Cortex of kidney (tissue), 1 donor: Measurements from ENCODE around the gene TLE5.
"Not testable (repeated sequence)": the region's sequence is repeated elsewhere in the genome, so short reads cannot be mapped to it uniquely, and the experiment has no call there.

Experiments used
- DNase-seq: peaks from one replicate; lab custom pipeline; 2025; lab: John Stamatoyannopoulos, UW

TLE5 gene

DNA sequence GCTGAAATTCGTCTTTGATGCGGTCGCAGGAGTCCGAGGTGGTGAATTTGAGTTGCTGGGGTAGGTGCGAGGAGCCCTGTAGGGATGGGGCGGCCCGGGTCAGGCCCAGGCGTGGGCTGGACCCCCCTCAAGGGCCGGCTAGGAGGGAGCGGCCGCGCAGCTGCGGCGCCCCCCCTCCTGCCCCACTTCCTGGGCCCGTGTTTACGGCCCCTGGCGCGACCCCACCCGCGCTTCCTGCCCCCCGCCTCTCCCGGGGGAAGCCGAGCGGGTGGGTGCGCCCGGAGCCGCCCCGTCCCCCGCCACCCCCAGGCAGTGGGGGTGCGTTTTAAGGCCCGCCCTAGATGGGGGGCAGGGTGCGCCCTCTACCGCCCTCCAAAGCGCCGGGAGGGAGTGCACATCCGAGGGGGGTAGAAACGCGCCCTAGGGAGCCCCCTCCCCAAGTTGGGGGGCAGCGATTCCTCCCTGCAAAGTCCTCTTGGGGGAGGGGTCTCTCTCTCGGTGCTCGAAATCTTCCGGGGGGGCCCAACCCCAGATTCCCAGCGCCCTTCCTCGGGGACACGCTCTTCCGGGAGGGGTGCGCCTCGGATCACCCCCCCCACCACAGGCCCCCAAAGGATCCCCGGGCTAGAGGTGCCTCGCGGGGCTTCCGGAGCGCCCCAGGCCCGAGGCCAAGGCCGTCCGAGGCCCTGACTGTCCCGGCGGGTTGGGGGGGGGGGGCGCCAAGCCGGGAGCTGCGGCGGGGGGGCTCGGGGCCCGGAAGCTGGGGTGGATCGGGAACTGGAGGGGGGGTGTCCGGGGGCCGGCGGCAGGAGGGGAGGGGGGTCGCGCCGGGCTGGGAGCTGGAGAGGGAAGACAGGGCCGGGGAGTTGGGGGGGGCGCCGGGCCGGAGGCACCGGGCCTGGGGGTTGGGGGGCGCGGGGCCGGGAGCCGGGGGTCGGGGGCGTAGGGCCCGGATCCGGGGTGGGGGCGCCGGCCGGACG lies 823 bp downstream of the TLE5 start:
- no peak for DNase-seq

DNA sequence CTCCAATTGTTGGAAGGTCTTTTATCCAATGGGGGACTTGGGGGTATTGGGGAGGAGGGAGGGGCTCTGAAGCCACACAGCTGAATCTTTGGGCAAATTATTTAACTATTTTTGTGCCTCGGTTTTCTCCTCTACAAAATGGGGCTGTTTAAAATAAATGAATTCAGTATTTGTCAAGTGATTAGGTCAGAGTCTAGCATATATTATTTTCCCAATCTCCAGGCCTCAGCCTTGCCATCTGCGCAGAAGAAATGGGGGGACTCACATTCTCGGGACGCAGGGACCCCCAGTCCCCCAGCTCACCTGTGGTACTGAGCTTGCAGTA lies 1.5 kb downstream of the TLE5 start:
- no peak for DNase-seq

DNA sequence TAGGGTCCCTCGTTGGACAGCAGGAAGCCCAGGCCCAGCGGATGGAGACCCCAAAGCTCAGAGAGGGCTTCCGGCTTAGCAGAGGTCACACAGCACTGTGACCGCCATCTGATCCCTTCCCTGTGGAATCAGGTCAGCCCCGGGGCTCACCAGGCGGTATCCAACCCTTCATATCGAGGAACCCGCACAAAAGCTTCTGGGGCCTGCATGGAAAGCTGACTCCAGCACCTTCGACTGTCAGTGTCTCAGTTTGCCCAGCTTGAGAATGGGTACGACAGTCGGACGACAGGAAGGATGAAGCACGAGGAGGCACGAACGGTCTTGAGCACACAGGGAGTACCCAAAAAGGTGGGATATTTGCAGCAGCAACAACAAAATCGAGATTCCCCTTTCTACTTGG lies 2.6 kb downstream of the TLE5 start:
- DNase-seq, result no peak

GRCh38 chr19:3058821-3059314 lies 3.4 kb downstream of the TLE5 start:
- DNase-seq, result no peak

DNA sequence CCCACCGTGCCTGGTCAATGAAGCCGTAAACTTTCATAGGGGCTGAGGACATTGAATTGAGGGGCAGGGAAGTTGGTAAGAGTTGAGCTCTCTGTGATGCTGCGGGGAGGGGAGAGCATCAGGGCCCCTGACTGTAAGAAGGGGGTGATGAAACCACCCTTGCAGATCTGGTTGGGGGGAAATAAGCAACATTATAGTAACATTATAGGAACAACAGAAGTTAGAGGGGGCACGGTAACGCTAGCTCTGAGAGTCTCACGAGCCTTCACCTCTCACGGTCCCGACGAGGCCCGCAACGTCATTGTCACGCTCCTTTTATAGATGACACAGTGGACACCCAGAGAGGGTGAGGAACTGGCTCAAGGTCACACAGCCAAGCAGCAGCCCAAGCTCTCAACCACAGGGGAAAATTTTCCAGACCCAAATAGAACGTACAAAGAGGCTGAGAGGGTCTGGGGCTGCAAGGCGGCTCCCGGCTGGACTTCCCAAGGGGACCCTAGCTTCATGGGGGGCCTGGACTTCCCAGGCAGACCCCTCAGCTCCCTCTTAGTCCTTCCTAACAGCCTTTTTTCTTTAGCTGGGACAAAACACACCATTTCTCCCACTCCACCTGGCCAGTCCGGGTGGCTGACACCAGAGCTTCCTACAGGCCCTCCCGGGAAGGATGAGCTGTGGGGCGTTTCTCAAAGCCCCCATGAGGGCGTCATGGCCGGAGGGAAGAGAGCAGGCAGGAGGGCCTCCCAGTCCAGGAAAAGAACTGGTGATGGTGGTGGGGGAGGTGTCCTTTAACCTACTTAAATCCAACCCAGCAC lies 4.1 kb downstream of the TLE5 start:
- no peak for DNase-seq

DNA sequence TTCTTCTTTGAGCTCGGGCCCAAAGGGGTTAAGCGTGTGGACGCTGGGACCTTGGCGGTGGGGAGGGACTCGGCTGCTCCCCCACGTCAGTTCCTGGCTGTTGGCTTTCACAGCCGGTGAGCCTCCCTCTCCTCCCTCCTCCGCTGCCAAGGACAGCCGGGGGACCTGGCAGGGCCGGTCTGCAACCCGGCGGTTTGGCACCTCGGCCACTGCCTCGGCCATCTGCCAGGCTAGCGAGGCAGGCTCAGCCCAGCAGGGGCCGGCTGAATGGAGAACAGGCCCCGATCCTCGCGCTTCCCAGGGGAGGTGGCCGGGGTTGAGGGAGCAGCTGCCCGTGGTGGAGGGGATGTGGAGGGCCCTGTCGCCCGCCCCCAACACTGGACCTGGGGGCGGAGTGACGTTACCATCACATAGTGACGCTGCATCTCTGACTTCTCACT lies 5.0 kb downstream of the TLE5 start:
- DNase-seq, result no peak

DNA sequence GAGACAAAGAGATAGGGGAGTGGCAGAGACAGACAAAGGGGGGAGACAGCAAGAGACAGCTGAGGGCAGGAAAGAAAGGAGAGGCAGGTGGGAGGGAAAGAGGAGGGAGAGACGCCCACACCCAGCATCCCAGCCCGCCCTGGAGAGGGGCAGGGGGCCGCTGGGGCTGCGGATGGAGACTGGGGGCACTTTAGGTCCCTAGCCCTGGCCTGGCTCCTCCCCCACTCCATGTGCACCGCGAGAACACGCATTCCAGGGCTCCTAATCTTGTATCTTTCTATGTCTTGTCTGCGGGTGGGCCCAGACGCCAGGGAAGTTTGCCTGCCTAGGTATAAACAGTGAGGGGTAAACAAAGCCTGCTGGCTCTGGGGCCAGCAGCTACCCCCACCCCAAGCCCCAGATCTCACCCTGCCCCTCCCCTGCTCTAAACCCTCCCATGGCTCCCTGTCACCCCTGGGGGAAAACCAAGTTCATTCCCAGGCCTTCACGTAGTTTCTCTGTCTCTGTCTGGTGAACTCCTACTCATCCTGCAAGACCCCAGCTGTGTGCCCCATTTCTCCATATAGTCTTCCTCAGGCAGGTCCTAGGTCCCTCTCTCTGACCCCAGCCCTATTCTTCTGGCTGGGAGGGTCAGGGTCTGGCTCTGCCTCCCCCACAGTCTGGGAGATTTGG lies 5.7 kb downstream of the TLE5 start:
- DNase-seq, result no peak

DNA sequence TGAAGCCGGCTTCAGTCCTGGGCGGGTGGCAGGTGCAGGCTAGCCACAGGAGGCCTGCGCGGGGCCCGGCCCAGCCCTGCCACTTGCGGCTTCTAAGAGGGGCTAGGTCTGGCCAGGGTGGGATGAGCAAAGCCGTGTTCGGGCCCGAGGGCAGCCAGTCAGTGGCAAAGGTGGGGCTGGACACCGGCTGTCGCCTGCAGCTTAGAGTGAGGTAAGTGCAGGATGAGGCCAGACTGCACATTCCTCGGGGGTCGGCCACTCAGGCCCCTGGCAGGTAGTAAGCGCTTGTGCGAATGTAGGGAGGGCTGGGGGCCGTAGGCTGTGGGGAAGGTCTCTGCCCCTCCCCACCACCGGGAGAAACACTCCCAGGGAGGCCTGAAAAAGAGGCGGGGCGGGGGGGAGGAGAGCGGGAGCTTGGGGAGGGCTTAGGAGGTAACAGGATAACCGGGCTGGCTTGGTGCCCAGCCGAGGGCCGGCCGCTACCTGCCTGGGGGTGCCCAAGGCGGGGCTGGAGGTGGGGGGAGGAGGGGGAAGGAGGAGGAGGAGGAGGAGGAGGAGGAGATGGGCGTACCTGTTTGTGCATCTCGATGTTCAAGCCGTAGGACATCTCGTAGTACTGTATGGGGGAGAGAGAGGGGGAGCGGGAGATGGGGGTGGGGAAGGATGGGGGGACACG lies 6.4 kb downstream of the TLE5 start:
- DNase-seq, result no peak

DNA sequence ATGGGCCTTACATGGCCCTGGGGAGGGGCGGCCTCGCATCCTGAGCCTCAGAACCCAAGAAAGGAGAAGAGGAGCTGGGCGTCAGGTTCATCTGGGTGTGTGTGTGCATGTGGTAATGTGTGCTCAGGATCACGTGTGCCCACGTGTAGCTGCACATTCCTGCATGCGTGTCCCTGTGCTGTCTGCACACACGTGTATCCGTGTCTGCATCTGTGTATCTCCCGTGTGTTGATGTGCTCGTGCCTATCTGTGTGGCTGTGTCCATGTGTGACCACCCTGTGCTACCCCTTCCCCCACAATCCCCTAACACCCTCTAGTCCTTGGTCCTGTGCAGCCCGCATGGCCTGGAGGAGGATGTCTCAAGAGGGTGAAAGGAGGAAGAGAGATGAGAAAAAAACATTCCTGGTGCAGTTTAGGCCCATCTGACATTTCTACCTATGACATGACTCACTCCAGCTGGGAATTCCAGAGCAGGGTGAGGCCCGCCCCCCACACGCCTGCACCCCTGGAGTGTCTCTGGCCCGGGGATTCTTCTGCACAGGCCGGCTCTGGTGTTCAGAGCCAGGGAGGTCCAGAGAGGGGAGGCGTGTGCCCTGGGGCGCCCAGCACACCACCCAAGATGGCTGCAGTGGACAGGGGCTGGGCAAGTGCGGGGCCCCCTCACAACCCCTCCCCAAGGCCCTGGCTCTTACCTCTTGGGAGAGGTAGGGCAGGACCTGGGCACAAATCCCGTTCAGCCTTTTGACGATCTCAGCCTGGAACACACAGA lies 7.1 kb downstream of the TLE5 start:
- no peak for DNase-seq

DNA sequence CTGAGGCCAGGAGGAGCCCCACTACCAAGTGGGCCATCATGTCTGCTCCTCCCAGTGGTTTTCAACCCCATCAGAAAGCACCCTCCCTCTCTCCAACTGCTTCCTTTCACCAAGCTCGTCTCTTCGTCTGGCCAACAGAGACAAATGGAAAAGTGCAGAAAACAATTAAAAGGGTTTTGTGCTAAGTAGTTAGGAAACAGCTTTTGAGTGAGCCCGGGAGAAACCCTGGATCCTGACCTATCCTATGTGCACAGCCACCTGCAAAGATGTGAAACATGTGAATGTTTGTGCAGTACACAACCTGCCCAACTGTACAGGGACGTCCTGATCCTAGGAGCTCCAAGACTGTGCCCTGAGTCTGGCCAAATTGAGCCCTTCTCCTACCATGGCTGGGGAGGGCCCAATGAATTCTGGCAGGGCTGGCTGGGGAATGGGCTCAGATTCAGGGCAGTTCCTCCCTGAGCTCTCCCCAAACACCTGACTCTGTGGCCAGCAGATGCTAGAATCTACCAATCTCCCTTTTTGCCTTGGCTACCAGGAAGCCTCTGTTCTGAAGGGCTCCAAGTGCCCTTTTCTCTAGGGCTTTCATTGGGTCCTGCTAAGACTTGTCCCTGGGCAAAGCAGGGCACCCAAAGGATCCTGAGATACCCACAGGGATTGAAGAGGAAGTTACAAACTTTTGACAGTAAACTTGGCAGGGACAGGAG lies 7.9 kb downstream of the TLE5 start:
- no peak for DNase-seq

GRCh38 chr19:3053780-3054179 lies 8.5 kb downstream of the TLE5 start:
- DNase-seq, result no peak

DNA sequence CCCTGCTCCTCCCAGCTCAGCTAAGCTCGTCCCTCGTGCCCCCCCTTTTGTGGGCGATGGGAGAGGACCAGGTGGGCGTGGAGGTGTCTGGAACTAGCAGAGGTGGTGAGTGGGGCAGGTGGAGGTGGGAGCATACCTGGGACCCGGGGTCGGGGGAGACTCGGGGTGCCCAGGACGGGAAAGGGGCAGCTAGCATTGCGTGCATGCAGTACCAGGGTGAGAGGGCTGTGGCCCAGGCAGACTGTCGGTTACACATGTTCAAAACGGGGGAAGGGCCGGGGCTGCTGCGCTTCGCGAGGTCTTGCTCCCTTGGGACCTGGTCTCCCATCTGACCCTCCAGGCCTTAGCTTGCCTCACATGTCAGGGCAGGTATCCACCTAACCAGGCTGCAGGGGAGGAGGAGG lies 9.1 kb downstream of the TLE5 start:
- no peak for DNase-seq

DNA sequence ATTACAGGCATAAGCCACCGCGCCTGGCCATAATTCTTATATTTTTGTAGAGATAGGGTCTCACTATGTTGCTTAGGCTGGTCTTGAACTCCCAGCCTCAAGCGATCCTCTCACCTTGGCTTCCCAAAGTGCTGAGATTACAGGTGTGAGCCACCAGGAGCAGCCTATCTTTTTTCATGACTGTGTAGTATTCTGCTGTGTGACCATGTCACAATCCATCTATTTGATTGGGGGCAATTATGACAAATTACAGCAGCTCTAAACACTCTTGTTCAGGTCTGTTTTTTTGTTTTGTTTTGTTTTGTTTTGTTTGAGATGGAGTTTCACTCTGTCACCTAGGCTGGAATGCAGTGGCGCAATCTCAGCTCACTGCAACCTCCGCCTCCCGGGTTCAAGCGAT lies 12.3 kb downstream of the TLE5 start:
- not testable (repeated sequence) for DNase-seq

GRCh38 chr19:3049089-3049488 lies 13.2 kb downstream of the TLE5 start:
- no peak for DNase-seq

GRCh38 chr19:3048190-3048533 lies 14.1 kb downstream of the TLE5 start:
- DNase-seq, result no peak

- DNase-seq, result no peak
These were observed 14.7 kb downstream of the TLE5 start for GRCh38 chr19:3047496-3048189.

- no peak for DNase-seq
These were observed 15.4 kb downstream of the TLE5 start for GRCh38 chr19:3046698-3047495.

- DNase-seq, result no peak
These were observed 16.2 kb downstream of the TLE5 start for GRCh38 chr19:3045885-3046697.
